Muscle of leg (tissue), 11 donors: Measurements from ENCODE around the gene TLCD3A. TPM values are rescaled to one million over a fixed set of nuclear protein-coding genes. Genes with fewer than 3 reads are reported as not detected.
"Not testable (repeated sequence)": the region's sequence is repeated elsewhere in the genome, so short reads cannot be mapped to it uniquely, and the experiment has no call there.

Source experiments
- DNase-seq: peaks from one replicate; pipeline ENCODE4 v3.0.0; 2013
- H3K27ac ChIP-seq: one replicate; pipeline ENCODE4 v1.5.1; 2013; ENCODE audit warnings: mild to moderate bottlenecking, low read length, control low read depth
- H3K27me3 ChIP-seq: one replicate; pipeline ENCODE4 v1.6.1; 2013; ENCODE audit warnings: low read length; ENCODE audit not compliant: control insufficient read depth, insufficient read depth
- H3K36me3 ChIP-seq: one replicate; pipeline ENCODE4 v1.6.1; 2013; ENCODE audit warnings: low read length; ENCODE audit not compliant: control insufficient read depth, insufficient read depth
- H3K4me1 ChIP-seq: one replicate; pipeline ENCODE4 v1.6.1; 2013; ENCODE audit warnings: low read length; ENCODE audit not compliant: control insufficient read depth, insufficient read depth
- H3K4me3 ChIP-seq: one replicate; pipeline ENCODE4 v1.5.1; 2013; ENCODE audit warnings: low read length, control low read depth
- H3K9me3 ChIP-seq: replicated peaks from 2 replicates; pipeline ENCODE4 v1.6.1; 2013; ENCODE audit warnings: low read depth, low read length; ENCODE audit not compliant: control insufficient read depth
- WGBS: methylation state at CpG from one replicate; pipeline ENCODE4 v1.1.5; 2013; ENCODE audit warnings: missing lambda C conversion rate; ENCODE audit not compliant: insufficient coverage; 5-methylcytosine and 5-hydroxymethylcytosine counted together
- polyA plus RNA-seq, 8 donors: library from polyadenylated mRNA; unstranded; fragments of 120-200 nt; gene quantifications; one replicate each; pipeline versions ENCODE4 v1.2.1 to v1.2.3, GENCODE V29; 2013; ENCODE audit warnings: inconsistent platforms in 1 of 8, low replicate concordance in 1 of 8; ENCODE audit not compliant: insufficient read length in 8 of 8, insufficient read depth in 1 of 8
- total RNA-seq: library from RNA; stranded (reverse); fragments of 120-200 nt; gene quantifications from one replicate; pipeline ENCODE4 v1.2.4, GENCODE V29; 2013

Gene TLCD3A
- total and polyA plus RNA-seq, 9 donors: 9.5 to 25.4 (median 15.6) TPM

- DNase-seq: no peak
- H3K27ac ChIP-seq: no peak overlapping the region
- no peak overlapping the region for H3K4me3 ChIP-seq
- H3K27me3 ChIP-seq: no peaks in the 10 kb centered on the region
- 90% methylated on average over 35 of the region's 38 CpGs for WGBS
- peaks cover 17% of the 10 kb centered on the region for H3K4me1 ChIP-seq
- peaks cover 61% of the 10 kb centered on the region for H3K36me3 ChIP-seq
- no peaks in the 10 kb centered on the region for H3K9me3 ChIP-seq
Measured at GRCh38 chr17:746783-747629, 14.6 kb downstream of the TLCD3A start.

- not testable (repeated sequence) for H3K27ac ChIP-seq, H3K27me3 ChIP-seq, DNase-seq, H3K9me3 ChIP-seq, H3K4me3 ChIP-seq
- Histone ChIP-seq H3K36me3 (peaks cover 47% of the 10 kb centered on the region), H3K4me1 (peaks cover 21% of the 10 kb centered on the region)
- WGBS: 100% methylated on average over 3 of the region's 4 CpGs
Measured at GRCh38 chr17:748604-749003, 16.2 kb downstream of the TLCD3A start.

GRCh38 chr17:749359-749758, 17.0 kb downstream of the TLCD3A start:
- H3K27me3 ChIP-seq, H3K9me3 ChIP-seq, H3K27ac ChIP-seq, H3K4me3 ChIP-seq, DNase-seq: not testable (repeated sequence)
- H3K4me1 ChIP-seq: peaks cover 21% of the 10 kb centered on the region
- H3K36me3 ChIP-seq: peaks cover 40% of the 10 kb centered on the region
- WGBS: 88% methylated on average over 2 of the region's 7 CpGs

DNA sequence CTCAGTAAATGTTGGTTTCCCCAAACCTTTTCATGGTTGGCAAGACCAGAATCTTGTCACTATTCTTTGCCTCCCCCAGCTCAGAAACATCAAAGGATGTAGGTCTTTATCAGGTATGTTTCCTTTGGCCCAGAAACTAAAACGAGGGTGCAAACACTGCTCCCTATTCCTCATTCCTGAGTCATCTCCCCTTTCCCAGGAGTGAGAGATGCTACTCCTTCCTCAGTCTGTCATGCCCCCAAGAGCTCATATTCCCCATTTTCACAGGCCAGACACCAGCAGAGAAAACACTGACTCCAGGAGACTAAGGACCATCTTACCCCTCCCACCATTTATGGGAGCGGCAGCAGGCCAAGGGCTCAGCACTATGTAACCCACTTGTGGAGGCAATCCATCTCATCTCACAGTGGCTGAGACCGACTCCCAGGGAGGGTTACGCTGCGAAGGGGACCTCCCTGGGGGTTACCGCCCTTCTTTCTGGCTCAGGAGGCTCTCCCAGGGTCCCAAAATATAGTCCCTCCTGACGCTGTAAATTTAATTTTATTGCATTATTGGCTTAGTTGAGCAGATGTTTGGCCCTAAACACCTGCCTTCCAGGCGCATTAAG, 18.1 kb downstream of the TLCD3A start:
- H3K36me3 ChIP-seq: peaks cover 28% of the 10 kb centered on the region
- H3K27me3 ChIP-seq: no peaks in the 10 kb centered on the region
- H3K27ac ChIP-seq: no peak overlapping the region
- DNase-seq: no peak
- 70% methylated on average over 3 of the region's 8 CpGs for WGBS
- H3K9me3 ChIP-seq: no peaks in the 10 kb centered on the region
- H3K4me1 ChIP-seq: peaks cover 21% of the 10 kb centered on the region
- H3K4me3 ChIP-seq: peak overlapping the region; percentile 81

DNA sequence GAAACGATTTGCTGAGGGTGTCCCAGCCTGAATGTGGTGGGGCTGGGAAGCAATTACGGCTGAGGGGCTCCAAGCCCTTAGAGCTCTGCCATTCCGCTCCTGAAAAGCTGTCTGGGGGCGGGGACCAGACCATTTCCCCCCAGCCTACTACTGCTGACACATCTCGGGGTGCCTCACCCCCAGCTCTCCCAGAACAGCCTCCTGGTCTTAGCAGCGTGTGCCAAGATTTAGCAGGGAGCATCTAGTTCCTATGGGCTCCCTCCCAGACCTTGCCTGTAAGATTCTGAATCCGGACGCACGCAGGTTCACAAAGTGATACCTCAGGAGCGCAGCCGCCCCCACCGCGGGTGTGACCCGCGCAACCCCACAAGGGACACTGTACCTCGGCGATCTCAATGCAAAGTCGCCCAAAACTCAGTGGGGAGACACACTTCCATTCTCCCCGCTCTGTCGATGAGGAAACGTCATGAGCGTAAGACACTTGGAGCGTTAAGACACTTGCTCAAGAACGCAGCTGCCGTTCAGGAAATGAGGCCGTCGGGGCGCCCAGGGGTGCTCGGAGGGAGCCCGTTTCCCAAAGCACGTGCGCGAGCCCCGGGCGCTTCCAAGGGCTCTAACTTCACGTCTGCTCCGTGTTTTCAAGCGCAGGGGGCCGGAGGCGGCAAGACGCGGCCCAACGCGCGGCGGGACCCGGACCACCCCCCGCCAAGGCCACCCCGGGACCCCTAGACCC, 19.0 kb downstream of the TLCD3A start:
- Histone ChIP-seq H3K4me1 (peaks cover 21% of the 10 kb centered on the region), H3K27me3 (no peaks in the 10 kb centered on the region), H3K27ac (peak overlapping the region; percentile 13), H3K36me3 (peaks cover 19% of the 10 kb centered on the region), H3K9me3 (no peaks in the 10 kb centered on the region), H3K4me3 (peak overlapping the region; percentile 81)
- under 1% methylated on average over 45 of the region's 49 CpGs for WGBS
- peak; percentile 61 for DNase-seq

DNA sequence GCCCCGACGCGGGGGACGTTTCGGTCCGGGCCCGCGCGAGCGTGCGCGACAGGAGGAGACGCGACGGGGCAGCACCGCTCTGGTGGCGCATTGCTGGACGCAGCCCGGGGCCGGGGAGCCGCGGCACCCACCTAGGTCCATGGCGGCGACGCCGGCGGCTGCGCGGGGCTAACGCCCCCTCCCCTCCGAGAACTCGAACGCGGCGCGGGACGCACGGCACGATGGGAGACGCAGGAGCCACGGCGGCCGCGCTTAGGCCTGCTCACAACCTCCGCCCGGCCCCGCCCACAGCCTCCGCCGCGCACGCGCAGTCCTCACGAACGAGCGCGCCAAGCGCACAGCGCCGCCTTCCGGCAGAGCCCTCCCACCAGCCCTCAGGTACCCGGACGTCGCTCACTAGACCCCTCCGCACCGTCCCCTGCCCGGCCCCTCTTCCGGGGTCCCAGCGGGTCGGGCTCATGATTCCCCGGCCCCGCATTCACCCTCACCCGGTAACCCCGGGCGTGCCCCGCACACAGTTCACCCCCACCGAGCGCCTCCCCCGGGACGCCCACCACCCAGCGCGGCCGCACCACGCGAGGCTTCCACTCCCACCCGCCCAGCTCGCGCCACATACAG, 19.7 kb downstream of the TLCD3A start, which contains the start of gene GEMIN4:
Gene GEMIN4 (minus strand): TSS at position 263 of the 618 bp plus-strand sequence. CDS start 122 bp downstream, at position 141.
- DNase-seq: peak; percentile 95
- WGBS: under 1% methylated on average over 79 of the region's 87 CpGs
- Histone ChIP-seq H3K27me3 (no peaks in the 10 kb centered on the region), H3K9me3 (no peaks in the 10 kb centered on the region), H3K27ac (peak within 1 kb of the TSS; percentile 88), H3K36me3 (peaks cover 14% of the 10 kb centered on the region), H3K4me1 (peaks cover 21% of the 10 kb centered on the region), H3K4me3 (peak within 1 kb of the TSS; percentile 81)

DNA sequence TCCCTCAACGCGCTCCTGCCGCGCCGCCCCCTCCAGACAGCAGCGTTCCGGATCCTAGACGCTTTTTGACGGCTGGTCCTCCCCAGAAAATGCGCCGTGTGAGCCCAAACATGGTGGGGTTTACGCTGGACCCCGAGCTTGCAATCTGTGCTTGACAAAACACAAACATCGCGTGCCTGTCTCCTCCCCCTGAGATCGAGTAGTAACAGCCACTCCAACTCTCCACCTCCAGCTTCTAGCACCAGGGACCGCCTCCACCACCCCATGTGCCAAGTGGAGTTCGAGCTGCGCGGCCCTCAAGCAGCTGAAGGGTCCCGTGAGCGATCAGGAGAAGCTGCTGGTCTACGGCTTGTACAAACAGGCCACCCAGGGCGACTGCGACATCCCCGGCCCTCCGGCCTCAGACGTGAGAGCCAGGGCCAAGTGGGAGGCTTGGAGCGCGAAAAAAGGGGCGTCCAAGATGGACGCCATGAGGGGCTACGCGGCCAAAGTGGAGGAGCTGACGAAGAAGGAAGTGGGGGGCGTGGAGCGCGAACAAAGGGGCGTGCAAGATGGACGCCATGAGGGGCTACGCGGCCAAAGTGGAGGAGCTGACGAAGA, 20.3 kb downstream of the TLCD3A start:
- DNase-seq: peak; percentile 94
- H3K27ac ChIP-seq: peak overlapping the region; percentile 88
- WGBS: 7% methylated on average over 29 of the region's 43 CpGs

GRCh38 chr17:753418-753817, 21.0 kb downstream of the TLCD3A start:
- 90% methylated on average over 8 of the region's 13 CpGs for WGBS
- Histone ChIP-seq H3K27me3 (no peaks in the 10 kb centered on the region), H3K36me3 (peaks cover 11% of the 10 kb centered on the region), H3K27ac (peak overlapping the region; percentile 35), H3K4me1 (peaks cover 19% of the 10 kb centered on the region), H3K4me3 (no peak overlapping the region), H3K9me3 (no peaks in the 10 kb centered on the region)
- DNase-seq: peak; percentile 54

More for the DNA sequence above, 20.3 kb downstream of the TLCD3A start:
- Histone ChIP-seq H3K36me3 (peaks cover 14% of the 10 kb centered on the region), H3K4me3 (peak overlapping the region; percentile 81), H3K4me1 (peaks cover 21% of the 10 kb centered on the region), H3K9me3 (no peaks in the 10 kb centered on the region), H3K27me3 (no peaks in the 10 kb centered on the region)

GRCh38 chr17:755319-755961, 23.0 kb downstream of the TLCD3A start:
- 100% methylated on average over 5 of the region's 9 CpGs for WGBS
- not testable (repeated sequence) for H3K4me3 ChIP-seq, H3K9me3 ChIP-seq, DNase-seq, H3K27ac ChIP-seq, H3K27me3 ChIP-seq
- H3K4me1 ChIP-seq: peaks cover 17% of the 10 kb centered on the region
- H3K36me3 ChIP-seq: peaks cover 21% of the 10 kb centered on the region
